Mesenchymal stem cell (in vitro differentiated cells and primary cell): ENCODE results near the gene HID1.

ENCODE experiments used
- DNase-seq: peaks from one replicate; pipeline ENCODE4 v3.0.0-alpha.2; 2013
- H2AFZ ChIP-seq: one replicate; pipeline ENCODE4 v1.6.1; 2013; ENCODE audit warnings: low read depth, mild to moderate bottlenecking, control low read depth, inconsistent platforms, low read length, moderate library complexity
- H2AK5ac ChIP-seq: 2 replicates; pipeline ENCODE4 v1.6.1; 2013; ENCODE audit warnings: low read length, moderate library complexity, mild to moderate bottlenecking, inconsistent platforms; ENCODE audit not compliant: severe bottlenecking
- H2BK120ac ChIP-seq: one replicate; pipeline ENCODE4 v1.6.1; 2013; ENCODE audit warnings: low read depth, mild to moderate bottlenecking, inconsistent platforms, low read length, moderate library complexity
- H2BK12ac ChIP-seq, 2 experiments: one replicate each; pipeline ENCODE4 v1.6.1; 2013; ENCODE audit warnings: inconsistent platforms in 2 of 2, low read length in 2 of 2, mild to moderate bottlenecking in 2 of 2, moderate library complexity in 2 of 2, control low read depth in 1 of 2
- H2BK15ac ChIP-seq: one replicate; pipeline ENCODE4 v1.6.1; 2013; ENCODE audit warnings: mild to moderate bottlenecking, low read depth, inconsistent platforms; ENCODE audit not compliant: poor library complexity, severe bottlenecking
- H2BK5ac ChIP-seq: 2 replicates; pipeline ENCODE4 v1.6.1; 2013; ENCODE audit warnings: low read depth, mild to moderate bottlenecking, low read length, control low read depth, inconsistent platforms; ENCODE audit not compliant: poor library complexity, severe bottlenecking
- H3K14ac ChIP-seq, 2 experiments: one replicate each; pipeline ENCODE4 v1.6.1; 2013; ENCODE audit warnings: inconsistent platforms in 2 of 2, low read length in 2 of 2, control low read depth in 1 of 2, mild to moderate bottlenecking in 1 of 2, moderate library complexity in 1 of 2
- H3K18ac ChIP-seq, 2 experiments: one replicate each; pipeline ENCODE4 v1.6.1; 2013; ENCODE audit warnings: inconsistent platforms in 2 of 2, low read length in 2 of 2, control low read depth in 1 of 2, low read depth in 1 of 2, mild to moderate bottlenecking in 1 of 2
- H3K23ac ChIP-seq, 2 experiments: one replicate each; pipeline ENCODE4 v1.6.1; 2013; ENCODE audit warnings: inconsistent platforms in 2 of 2, low read length in 2 of 2, mild to moderate bottlenecking in 2 of 2, moderate library complexity in 2 of 2, control low read depth in 1 of 2
- H3K27ac ChIP-seq: 2 replicates; pipeline ENCODE4 v1.5.1; 2013; ENCODE audit warnings: mild to moderate bottlenecking, moderate library complexity, low read length, control low read depth, inconsistent platforms; ENCODE audit not compliant: poor library complexity, severe bottlenecking
- H3K27me3 ChIP-seq, 2 experiments: 2 replicates each; pipeline versions ENCODE4 v1.6.1 to v1.7.0; 2013; ENCODE audit warnings: low read length in 2 of 2, mild to moderate bottlenecking in 2 of 2, moderate library complexity in 2 of 2, control low read depth in 1 of 2, inconsistent platforms in 1 of 2; ENCODE audit not compliant: control insufficient read depth in 1 of 2, insufficient read depth in 1 of 2
- H3K36me3 ChIP-seq, 2 experiments: 2 replicates each; pipeline versions ENCODE4 v1.6.1 to v1.7.0; 2013; ENCODE audit warnings: low read length in 2 of 2, control low read depth in 1 of 2, inconsistent platforms in 1 of 2, low read depth in 1 of 2, mild to moderate bottlenecking in 1 of 2; ENCODE audit not compliant: insufficient read depth in 2 of 2, control insufficient read depth in 1 of 2
- H3K4ac ChIP-seq, 2 experiments: one replicate each; pipeline ENCODE4 v1.6.1; 2013; ENCODE audit warnings: inconsistent platforms in 2 of 2, low read length in 2 of 2, mild to moderate bottlenecking in 2 of 2, moderate library complexity in 2 of 2, control low read depth in 1 of 2, low read depth in 1 of 2
- H3K4me1 ChIP-seq: 2 replicates; pipeline ENCODE4 v1.6.1; 2013; ENCODE audit warnings: low read depth, low read length, control low read depth; ENCODE audit not compliant: control insufficient read depth, insufficient read depth
- H3K4me2 ChIP-seq: 2 replicates; pipeline ENCODE4 v1.6.1; 2013; ENCODE audit warnings: low read length, mild to moderate bottlenecking, inconsistent platforms; ENCODE audit not compliant: poor library complexity, severe bottlenecking
- H3K4me3 ChIP-seq, 2 experiments: 2 replicates each; pipeline versions ENCODE4 v1.5.1 to v1.7.0; 2013; ENCODE audit warnings: low read length in 2 of 2, mild to moderate bottlenecking in 2 of 2, control low read depth in 1 of 2, low read depth in 1 of 2; ENCODE audit not compliant: insufficient read depth in 1 of 2
- H3K79me1 ChIP-seq: replicated peaks from 2 replicates; pipeline ENCODE4 v1.6.1; 2013; ENCODE audit warnings: mild to moderate bottlenecking, control low read depth, low read length, inconsistent platforms; ENCODE audit not compliant: poor library complexity, severe bottlenecking
- H3K9ac ChIP-seq: 2 replicates; pipeline ENCODE4 v1.7.0; 2013; ENCODE audit warnings: mild to moderate bottlenecking, low read length, moderate library complexity
- H3K9me3 ChIP-seq: 2 replicates; pipeline ENCODE4 v1.7.0; 2013; ENCODE audit warnings: mild to moderate bottlenecking, low read length; ENCODE audit not compliant: control insufficient read depth
- H4K8ac ChIP-seq: one replicate; pipeline ENCODE4 v1.6.1; 2013; ENCODE audit warnings: inconsistent platforms, mild to moderate bottlenecking, low read length, moderate library complexity
- H4K91ac ChIP-seq: one replicate; pipeline ENCODE4 v1.6.1; 2013; ENCODE audit warnings: mild to moderate bottlenecking, low read length, inconsistent platforms
- WGBS: methylation state at CpG from one replicate; pipeline ENCODE4 v1.1.7; 2013; ENCODE audit warnings: mixed read lengths; 5-methylcytosine and 5-hydroxymethylcytosine counted together

The HID1 gene

DNA sequence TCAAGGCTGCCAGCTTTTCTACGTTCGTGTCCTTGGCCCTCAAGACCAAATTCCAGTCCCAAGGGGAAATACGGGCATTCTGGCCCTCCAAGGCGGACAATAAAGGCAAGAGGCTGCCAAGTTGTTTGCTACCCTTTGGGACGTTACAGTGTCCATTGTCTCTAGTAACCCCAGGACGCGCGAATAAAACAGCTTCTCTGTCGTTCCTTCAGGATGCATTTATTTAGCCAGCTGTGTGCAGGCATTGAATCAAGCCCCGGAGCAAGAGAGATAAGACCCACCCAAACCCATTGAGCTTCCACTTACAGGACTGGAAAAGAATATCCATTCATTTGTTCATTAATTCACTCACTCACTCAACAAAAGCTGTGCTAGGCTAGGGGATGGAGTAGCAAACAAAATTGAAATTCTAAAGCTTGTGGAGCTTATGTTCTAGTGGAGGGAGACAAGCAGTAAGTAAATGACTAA lies 40.6 kb upstream of the HID1 start:
- H3K9me3 ChIP-seq: no peaks in the 10 kb centered on the region
- H2AK5ac ChIP-seq: no peak overlapping the region
- H3K18ac ChIP-seq: peak overlapping the region; percentile 38 to 91
- H3K14ac ChIP-seq: peak overlapping the region in 1 of 2 experiments; percentile 19
- no peak for DNase-seq
- no peak overlapping the region for H2BK120ac ChIP-seq
- no peaks in the 10 kb centered on the region for H3K27me3 ChIP-seq
- no peak overlapping the region for H2AFZ ChIP-seq
- peak overlapping the region in 1 of 2 experiments; percentile 94 for H3K23ac ChIP-seq
- peaks cover 21% of the 10 kb centered on the region for H3K79me1 ChIP-seq
- peak overlapping the region; percentile 91 for H3K4me2 ChIP-seq
- no peak overlapping the region for H2BK12ac ChIP-seq
- H3K4me3 ChIP-seq: peak overlapping the region; percentile 82 to 93
- 1% methylated on average over 10 of the region's 10 CpGs for WGBS
- peak overlapping the region; percentile 98 for H3K9ac ChIP-seq
- H4K8ac ChIP-seq: peak overlapping the region; percentile 99
- H3K4me1 ChIP-seq: peaks cover 12% of the 10 kb centered on the region
- H4K91ac ChIP-seq: no peak overlapping the region
- H3K36me3 ChIP-seq: peaks cover 7% of the 10 kb centered on the region in 2 experiments
- H3K27ac ChIP-seq: peak overlapping the region; percentile 92
- peak overlapping the region; percentile 84 to 96 for H3K4ac ChIP-seq
- peak overlapping the region; percentile 63 for H2BK15ac ChIP-seq
- H2BK5ac ChIP-seq: no peak overlapping the region

DNA sequence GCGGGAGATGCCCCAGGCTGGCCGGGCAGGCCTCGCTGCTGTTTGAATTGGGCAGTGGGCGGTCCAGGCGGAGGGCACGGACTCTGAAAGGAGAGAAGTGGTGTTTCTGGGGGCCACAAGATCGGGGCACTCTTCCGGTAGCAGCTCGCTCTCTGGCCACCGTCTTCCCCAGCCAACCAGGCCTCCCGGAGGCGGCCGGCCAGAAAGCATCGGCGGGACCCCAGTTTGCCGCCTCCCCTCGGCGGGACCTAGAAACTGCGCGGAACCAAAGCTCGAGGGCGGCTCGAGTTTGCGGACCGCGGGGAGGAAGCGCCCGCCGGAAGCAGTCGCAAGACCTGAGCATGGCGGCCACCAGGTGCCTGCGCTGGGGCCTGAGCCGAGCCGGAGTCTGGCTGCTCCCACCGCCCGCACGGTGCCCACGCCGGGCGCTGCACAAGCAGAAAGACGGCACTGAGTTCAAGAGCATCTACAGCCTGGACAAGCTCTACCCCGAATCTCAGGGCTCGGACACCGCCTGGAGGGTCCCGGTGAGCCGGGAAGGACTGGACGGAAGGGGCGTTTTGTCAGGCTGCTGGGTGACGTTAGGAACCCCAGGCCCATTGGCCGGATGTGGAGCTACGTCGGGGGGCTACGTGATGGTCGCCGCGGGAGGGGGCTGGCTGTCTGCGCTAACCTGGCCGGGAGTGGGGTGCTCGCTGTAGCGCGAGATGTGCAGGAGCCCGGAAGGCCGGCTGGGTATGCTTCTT lies 40.0 kb upstream of the HID1 start, which contains the start of gene MRPL58:
Gene MRPL58 (plus strand): TSS at position 325 of the 746 bp plus-strand sequence. CDS start 17 bp downstream, at position 342.
- peaks cover 20% of the 10 kb centered on the region for H3K79me1 ChIP-seq

GRCh38 chr17:75012096-75012345 lies 39.5 kb upstream of the HID1 start:
- Histone ChIP-seq H3K79me1 (peaks cover 20% of the 10 kb centered on the region), H2BK15ac (no peak overlapping the region), H2BK120ac (no peak overlapping the region)

More for the DNA sequence above, 40.0 kb upstream of the HID1 start, which contains the start of gene MRPL58:
- peak; percentile 87 for DNase-seq
- Histone ChIP-seq H3K9me3 (no peaks in the 10 kb centered on the region), H2AFZ (peak within 1 kb of the TSS; percentile 90), H2BK12ac (no peak within 1 kb of the TSS), H2BK5ac (peak within 1 kb of the TSS; percentile 46), H2BK15ac (peak within 1 kb of the TSS; percentile 63), H3K4me2 (peak within 1 kb of the TSS; percentile 91), H4K91ac (peak within 1 kb of the TSS; percentile 91), H3K14ac (peak within 1 kb of the TSS in 1 of 2 experiments; percentile 97), H3K4me3 (peak within 1 kb of the TSS; percentile 82 to 93), H3K18ac (peak within 1 kb of the TSS; percentile 91 to 98), H3K23ac (peak within 1 kb of the TSS in 1 of 2 experiments; percentile 94), H3K27me3 (no peaks in the 10 kb centered on the region), H3K4me1 (peaks cover 12% of the 10 kb centered on the region), H2AK5ac (peak within 1 kb of the TSS; percentile 44), H3K27ac (peak within 1 kb of the TSS; percentile 92), H4K8ac (peak within 1 kb of the TSS; percentile 99), H3K4ac (peak within 1 kb of the TSS; percentile 84 to 96), H3K9ac (peak within 1 kb of the TSS; percentile 98), H3K36me3 (peaks cover 7% of the 10 kb centered on the region in 2 experiments), H2BK120ac (peak within 1 kb of the TSS; percentile 27)
- 3% methylated on average over 63 of the region's 63 CpGs for WGBS

GRCh38 chr17:75011401-75012095 lies 39.0 kb upstream of the HID1 start:
- H2BK12ac ChIP-seq: no peak overlapping the region

More at GRCh38 chr17:75012096-75012345, 39.5 kb upstream of the HID1 start:
- peaks cover 12% of the 10 kb centered on the region for H3K4me1 ChIP-seq
- peak overlapping the region; percentile 77 for H3K4me2 ChIP-seq
- H3K27ac ChIP-seq: peak overlapping the region; percentile 77
- H3K9me3 ChIP-seq: no peaks in the 10 kb centered on the region
- peak overlapping the region; percentile 82 to 93 for H3K4me3 ChIP-seq
- peak overlapping the region; percentile 44 for H2AK5ac ChIP-seq
- H3K27me3 ChIP-seq: no peaks in the 10 kb centered on the region
- peak overlapping the region; percentile 90 for H2AFZ ChIP-seq
- H4K91ac ChIP-seq: no peak overlapping the region
- peak overlapping the region; percentile 98 for H3K9ac ChIP-seq
- peak overlapping the region; percentile 46 for H2BK5ac ChIP-seq
- H3K36me3 ChIP-seq: peaks cover 7% of the 10 kb centered on the region in 2 experiments
- peak overlapping the region; percentile 53 to 88 for H3K4ac ChIP-seq
- WGBS: 46% methylated on average over 5 of the region's 5 CpGs
- H3K23ac ChIP-seq: no peak overlapping the region
- peak overlapping the region; percentile 89 for H4K8ac ChIP-seq
- H3K14ac ChIP-seq: no peak overlapping the region
- no peak for DNase-seq
- no peak overlapping the region for H2BK12ac ChIP-seq
- H3K18ac ChIP-seq: peak overlapping the region; percentile 79 to 91

More at GRCh38 chr17:75011401-75012095, 39.0 kb upstream of the HID1 start:
- WGBS: 84% methylated on average over 12 of the region's 13 CpGs
- Histone ChIP-seq H3K14ac (no peak overlapping the region), H2AFZ (peak overlapping the region; percentile 90), H3K79me1 (peaks cover 18% of the 10 kb centered on the region), H3K4ac (peak overlapping the region; percentile 53 to 88), H3K27me3 (no peaks in the 10 kb centered on the region), H3K4me1 (peaks cover 12% of the 10 kb centered on the region), H3K27ac (peak overlapping the region; percentile 77), H2BK5ac (no peak overlapping the region), H2BK120ac (peak overlapping the region; percentile 27), H3K9ac (peak overlapping the region; percentile 98), H3K18ac (peak overlapping the region in 1 of 2 experiments; percentile 91), H2BK15ac (no peak overlapping the region), H3K36me3 (peaks cover 3 to 6% of the 10 kb centered on the region in 2 experiments), H4K8ac (peak overlapping the region; percentile 89), H4K91ac (no peak overlapping the region), H3K9me3 (no peaks in the 10 kb centered on the region), H3K4me3 (peak overlapping the region in 1 of 2 experiments; percentile 93), H3K23ac (no peak overlapping the region), H2AK5ac (no peak overlapping the region), H3K4me2 (peak overlapping the region; percentile 77)
- DNase-seq: peak; percentile 44
